Measurements from ENCODE around the gene CFAP410. TPM values are rescaled to one million over a fixed set of nuclear protein-coding genes. Genes with fewer than 3 reads are reported as not detected.

CFAP410 gene
- total and polyA plus RNA-seq, 2 donors (not counting 3 experiments of a cell fraction or from before 2014, with no cell fraction given), result 7.2 to 12.2 TPM

GRCh38 chr21:44326716-44327602, 12.2 kb downstream of the CFAP410 start:
- Histone ChIP-seq H3K9ac (replicated peaks; ENCODE audit: extremely low read depth, insufficient read depth, low read length) (no peak overlapping the region), H3K9me1 (replicated peaks; ENCODE audit: control insufficient read depth, extremely low read depth, insufficient read depth, low read length) (no peaks in the 10 kb centered on the region), H4K20me1 (replicated peaks; ENCODE audit: control insufficient read depth, extremely low read depth, insufficient read depth, low read length) (no peaks in the 10 kb centered on the region), H3K36me3 (ENCODE audit: control insufficient read depth in 2 of 2, extremely low read depth in 1 of 2, insufficient read depth in 2 of 2, low read length in 2 of 2) (peaks cover 5 to 27% of the 10 kb centered on the region in 2 experiments), H3K4me1 (ENCODE audit: control insufficient read depth, extremely low read depth, insufficient read depth, low read length) (no peaks in the 10 kb centered on the region), H2AFZ (ENCODE audit: low read depth, low read length) (no peak overlapping the region), H3K27ac (ENCODE audit: insufficient read depth, low read depth, low read length) (no peak overlapping the region), H3K9me3 (replicated peaks; ENCODE audit: control insufficient read depth, insufficient read depth, low read length) (no peaks in the 10 kb centered on the region), H3K79me2 (ENCODE audit: control insufficient read depth, insufficient read depth, low read length) (no peaks in the 10 kb centered on the region), H3K4me2 (ENCODE audit: insufficient read depth, low read length) (no peak overlapping the region), H3K4me3 (replicated peaks in 1 of 3; ENCODE audit: insufficient read depth in 1 of 3, low read depth in 1 of 3, low read length in 3 of 3) (no peak overlapping the region), H3K27me3 (ENCODE audit: control insufficient read depth in 2 of 2, insufficient read depth in 2 of 2, low read length in 2 of 2) (no peaks in the 10 kb centered on the region)
- TSS peak; percentile 36 for BruUV-seq (replicated peaks)
- DNase-seq (ENCODE audit: low read depth, low spot score) (no peak), FAIRE-seq (no peak)
- TF ChIP-seq FOS (IDR thresholded peaks at IDR 0.05; ENCODE audit: borderline replicate concordance, insufficient read depth, low read length), result no peak
- TF ChIP-seq MYC (IDR thresholded peaks at IDR 0.05; ENCODE audit: low read depth, low read length), result no peak
- no peak for TF ChIP-seq GATA2 (IDR thresholded peaks at IDR 0.05; ENCODE audit: insufficient read depth, insufficient read length, low read depth, low read length)
- no peak for TF ChIP-seq POLR2AphosphoS5 (IDR thresholded peaks at IDR 0.05; ENCODE audit: insufficient read depth, low read depth, low read length)
- TF ChIP-seq JUN (IDR thresholded peaks at IDR 0.05; ENCODE audit: borderline replicate concordance, insufficient read depth, insufficient read length, low read depth), result no peak
- TF ChIP-seq MAX (IDR thresholded peaks at IDR 0.05; ENCODE audit: insufficient read depth, insufficient read length), result no peak
- no peak for TF ChIP-seq EZH2 (IDR thresholded peaks at IDR 0.05; ENCODE audit: borderline replicate concordance, low read depth, low read length, severe bottlenecking)
- no peak for TF ChIP-seq CTCF (IDR thresholded peaks at IDR 0.05; ENCODE audit: extremely low read depth in 1 of 2, insufficient read depth in 1 of 2, low read depth in 1 of 2, low read length in 2 of 2)
- TF ChIP-seq POLR2A (IDR thresholded peaks at IDR 0.05; ENCODE audit: low read depth, low read length), result no peak
- dilution Hi-C loops (cut with MboI; ENCODE audit: extremely low pct_ligation_motif_present, low sequenced_read_pairs), result no loop called here
- ChIA-PET CTCF (no interaction called here), POLR2A (no interaction called here)
- intact Hi-C loops (cut with micrococcal nuclease), result no loop called here

Data from endothelial cell of umbilical vein (primary cell).